ENCODE results near the gene CCDC148. TPM values are rescaled to one million over a fixed set of nuclear protein-coding genes. Genes with fewer than 3 reads are reported as not detected.
"Not testable (repeated sequence)": the region's sequence is repeated elsewhere in the genome, so short reads cannot be mapped to it uniquely, and the experiment has no call there.

Gene CCDC148
- polyA plus RNA-seq, 2 donors = 0.13 to 0.29 TPM

GRCh38 chr2:158253170-158253569, 203.4 kb downstream of the CCDC148 start:
- Histone ChIP-seq H3K4me3 (ENCODE audit: low read depth in 1 of 2, low read length in 2 of 2) (no peak overlapping the region), H3K9me3 (ENCODE audit: control insufficient read depth in 2 of 2, insufficient read depth in 1 of 2, low read depth in 1 of 2, low read length in 1 of 2) (no peaks in the 10 kb centered on the region), H3K27ac (ENCODE audit: low read depth in 2 of 2, low read length in 1 of 2) (no peak overlapping the region), H3K27me3 (ENCODE audit: control insufficient read depth in 1 of 2, insufficient read depth in 2 of 2, low read length in 2 of 2) (no peaks in the 10 kb centered on the region), H3K4me1 (ENCODE audit: control insufficient read depth in 2 of 2, insufficient read depth in 2 of 2, low read length in 1 of 2) (no peaks in the 10 kb centered on the region), H3K36me3 (ENCODE audit: control insufficient read depth in 2 of 2, insufficient read depth in 2 of 2, low read length in 1 of 2) (no peaks in the 10 kb centered on the region)
- 73 to 94% methylated on average over 1 of the region's 1 CpG for WGBS, 2 donors

- no peak overlapping the region for H3K4me3 ChIP-seq (ENCODE audit: low read depth in 1 of 2, low read length in 2 of 2)
- no peak overlapping the region for H3K27ac ChIP-seq (ENCODE audit: low read depth in 2 of 2, low read length in 1 of 2)
- no peaks in the 10 kb centered on the region for H3K27me3 ChIP-seq (ENCODE audit: control insufficient read depth in 1 of 2, insufficient read depth in 2 of 2, low read length in 2 of 2)
- no peaks in the 10 kb centered on the region for H3K36me3 ChIP-seq (ENCODE audit: control insufficient read depth in 2 of 2, insufficient read depth in 2 of 2, low read length in 1 of 2)
- no peaks in the 10 kb centered on the region for H3K9me3 ChIP-seq (ENCODE audit: control insufficient read depth in 2 of 2, insufficient read depth in 1 of 2, low read depth in 1 of 2, low read length in 1 of 2)
- WGBS, 2 donors = 74 to 87% methylated on average over 3 of the region's 3 CpGs
- H3K4me1 ChIP-seq (ENCODE audit: control insufficient read depth in 2 of 2, insufficient read depth in 2 of 2, low read length in 1 of 2) = no peaks in the 10 kb centered on the region
Observed at GRCh38 chr2:158251356-158251755, 205.2 kb downstream of the CCDC148 start.

- Histone ChIP-seq H3K4me1 (ENCODE audit: control insufficient read depth in 2 of 2, insufficient read depth in 2 of 2, low read length in 1 of 2) (no peaks in the 10 kb centered on the region), H3K36me3 (ENCODE audit: control insufficient read depth in 2 of 2, insufficient read depth in 2 of 2, low read length in 1 of 2) (no peaks in the 10 kb centered on the region), H3K27me3 (ENCODE audit: control insufficient read depth in 1 of 2, insufficient read depth in 2 of 2, low read length in 2 of 2) (no peaks in the 10 kb centered on the region), H3K9me3 (ENCODE audit: control insufficient read depth in 2 of 2, insufficient read depth in 1 of 2, low read depth in 1 of 2, low read length in 1 of 2) (no peaks in the 10 kb centered on the region), H3K27ac (ENCODE audit: low read depth in 2 of 2, low read length in 1 of 2) (no peak overlapping the region), H3K4me3 (ENCODE audit: low read depth in 1 of 2, low read length in 2 of 2) (no peak overlapping the region)
- WGBS, 2 donors = 66 to 84% methylated on average over 4 of the region's 4 CpGs
Observed at GRCh38 chr2:158243392-158243791, 213.2 kb downstream of the CCDC148 start.

GRCh38 chr2:158242280-158242679, 214.3 kb downstream of the CCDC148 start:
- Histone ChIP-seq H3K36me3 (ENCODE audit: control insufficient read depth in 2 of 2, insufficient read depth in 2 of 2, low read length in 1 of 2) (no peaks in the 10 kb centered on the region), H3K27ac (ENCODE audit: low read depth in 2 of 2, low read length in 1 of 2) (no peak overlapping the region), H3K4me3 (ENCODE audit: low read depth in 1 of 2, low read length in 2 of 2) (no peak overlapping the region), H3K9me3 (ENCODE audit: control insufficient read depth in 2 of 2, insufficient read depth in 1 of 2, low read depth in 1 of 2, low read length in 1 of 2) (no peaks in the 10 kb centered on the region), H3K27me3 (ENCODE audit: control insufficient read depth in 1 of 2, insufficient read depth in 2 of 2, low read length in 2 of 2) (no peaks in the 10 kb centered on the region), H3K4me1 (ENCODE audit: control insufficient read depth in 2 of 2, insufficient read depth in 2 of 2, low read length in 1 of 2) (no peaks in the 10 kb centered on the region)
- 72 to 81% methylated on average over 2 of the region's 2 CpGs for WGBS, 2 donors

- Histone ChIP-seq H3K4me3 (ENCODE audit: low read depth in 1 of 2, low read length in 2 of 2) (no peak overlapping the region), H3K27me3 (ENCODE audit: control insufficient read depth in 1 of 2, insufficient read depth in 2 of 2, low read length in 2 of 2) (no peaks in the 10 kb centered on the region), H3K9me3 (ENCODE audit: control insufficient read depth in 2 of 2, insufficient read depth in 1 of 2, low read depth in 1 of 2, low read length in 1 of 2) (no peaks in the 10 kb centered on the region), H3K27ac (ENCODE audit: low read depth in 2 of 2, low read length in 1 of 2) (no peak overlapping the region), H3K4me1 (ENCODE audit: control insufficient read depth in 2 of 2, insufficient read depth in 2 of 2, low read length in 1 of 2) (no peaks in the 10 kb centered on the region), H3K36me3 (ENCODE audit: control insufficient read depth in 2 of 2, insufficient read depth in 2 of 2, low read length in 1 of 2) (no peaks in the 10 kb centered on the region)
- WGBS, 2 donors = 46 to 48% methylated on average over 2 of the region's 2 CpGs
Observed at GRCh38 chr2:158240975-158241374, 215.6 kb downstream of the CCDC148 start.

- H3K4me1 ChIP-seq (ENCODE audit: control insufficient read depth in 2 of 2, insufficient read depth in 2 of 2, low read length in 1 of 2) = no peaks in the 10 kb centered on the region
- H3K27ac ChIP-seq (ENCODE audit: low read depth in 2 of 2, low read length in 1 of 2) = no peak overlapping the region
- no peaks in the 10 kb centered on the region for H3K27me3 ChIP-seq (ENCODE audit: control insufficient read depth in 1 of 2, insufficient read depth in 2 of 2, low read length in 2 of 2)
- H3K9me3 ChIP-seq (ENCODE audit: control insufficient read depth in 2 of 2, insufficient read depth in 1 of 2, low read depth in 1 of 2, low read length in 1 of 2) = no peaks in the 10 kb centered on the region
- H3K4me3 ChIP-seq (ENCODE audit: low read depth in 1 of 2, low read length in 2 of 2) = no peak overlapping the region
- WGBS, 2 donors = 78 to 83% methylated on average over 2 of the region's 2 CpGs
- no peaks in the 10 kb centered on the region for H3K36me3 ChIP-seq (ENCODE audit: control insufficient read depth in 2 of 2, insufficient read depth in 2 of 2, low read length in 1 of 2)
Observed at GRCh38 chr2:158239271-158239670, 217.3 kb downstream of the CCDC148 start.

GRCh38 chr2:158234497-158234896, 222.1 kb downstream of the CCDC148 start:
- Histone ChIP-seq H3K27ac (ENCODE audit: low read depth in 2 of 2, low read length in 1 of 2) (no peak overlapping the region), H3K9me3 (ENCODE audit: control insufficient read depth in 2 of 2, insufficient read depth in 1 of 2, low read depth in 1 of 2, low read length in 1 of 2) (no peaks in the 10 kb centered on the region), H3K27me3 (ENCODE audit: control insufficient read depth in 1 of 2, insufficient read depth in 2 of 2, low read length in 2 of 2) (no peaks in the 10 kb centered on the region), H3K4me1 (ENCODE audit: control insufficient read depth in 2 of 2, insufficient read depth in 2 of 2, low read length in 1 of 2) (no peaks in the 10 kb centered on the region), H3K4me3 (ENCODE audit: low read depth in 1 of 2, low read length in 2 of 2) (no peak overlapping the region), H3K36me3 (ENCODE audit: control insufficient read depth in 2 of 2, insufficient read depth in 2 of 2, low read length in 1 of 2) (no peaks in the 10 kb centered on the region)
- 97 to 100% methylated on average over 1 of the region's 1 CpG for WGBS, 2 donors

GRCh38 chr2:158232476-158232875, 224.1 kb downstream of the CCDC148 start:
- H3K27ac ChIP-seq (ENCODE audit: low read depth in 2 of 2, low read length in 1 of 2) = no peak overlapping the region
- WGBS, 2 donors = 44 to 55% methylated on average over 1 of the region's 1 CpG
- H3K36me3 ChIP-seq (ENCODE audit: control insufficient read depth in 2 of 2, insufficient read depth in 2 of 2, low read length in 1 of 2) = no peaks in the 10 kb centered on the region
- H3K9me3 ChIP-seq (ENCODE audit: control insufficient read depth in 2 of 2, insufficient read depth in 1 of 2, low read depth in 1 of 2, low read length in 1 of 2) = no peaks in the 10 kb centered on the region
- no peaks in the 10 kb centered on the region for H3K4me1 ChIP-seq (ENCODE audit: control insufficient read depth in 2 of 2, insufficient read depth in 2 of 2, low read length in 1 of 2)
- H3K4me3 ChIP-seq (ENCODE audit: low read depth in 1 of 2, low read length in 2 of 2) = no peak overlapping the region
- H3K27me3 ChIP-seq (ENCODE audit: control insufficient read depth in 1 of 2, insufficient read depth in 2 of 2, low read length in 2 of 2) = no peaks in the 10 kb centered on the region

- no peaks in the 10 kb centered on the region for H3K4me1 ChIP-seq (ENCODE audit: control insufficient read depth in 2 of 2, insufficient read depth in 2 of 2, low read length in 1 of 2)
- H3K4me3 ChIP-seq (ENCODE audit: low read depth in 1 of 2, low read length in 2 of 2) = no peak overlapping the region
- no peaks in the 10 kb centered on the region for H3K27me3 ChIP-seq (ENCODE audit: control insufficient read depth in 1 of 2, insufficient read depth in 2 of 2, low read length in 2 of 2)
- no peaks in the 10 kb centered on the region for H3K9me3 ChIP-seq (ENCODE audit: control insufficient read depth in 2 of 2, insufficient read depth in 1 of 2, low read depth in 1 of 2, low read length in 1 of 2)
- H3K27ac ChIP-seq (ENCODE audit: low read depth in 2 of 2, low read length in 1 of 2) = no peak overlapping the region
- no peaks in the 10 kb centered on the region for H3K36me3 ChIP-seq (ENCODE audit: control insufficient read depth in 2 of 2, insufficient read depth in 2 of 2, low read length in 1 of 2)
Observed at GRCh38 chr2:158228943-158229508, 227.5 kb downstream of the CCDC148 start.

GRCh38 chr2:158223066-158223465, 233.5 kb downstream of the CCDC148 start:
- not testable (repeated sequence) for H3K27ac ChIP-seq (ENCODE audit: low read depth in 2 of 2, low read length in 1 of 2); H3K36me3 ChIP-seq (ENCODE audit: control insufficient read depth in 2 of 2, insufficient read depth in 2 of 2, low read length in 1 of 2); H3K4me1 ChIP-seq (ENCODE audit: control insufficient read depth in 2 of 2, insufficient read depth in 2 of 2, low read length in 1 of 2); H3K9me3 ChIP-seq (ENCODE audit: control insufficient read depth in 2 of 2, insufficient read depth in 1 of 2, low read depth in 1 of 2, low read length in 1 of 2); H3K4me3 ChIP-seq (ENCODE audit: low read depth in 1 of 2, low read length in 2 of 2); H3K27me3 ChIP-seq (ENCODE audit: control insufficient read depth in 1 of 2, insufficient read depth in 2 of 2, low read length in 2 of 2)
- WGBS, 2 donors = 85 to 86% methylated on average over 8 of the region's 8 CpGs
